ENCODE measurements around the gene AGPAT2. TPM values are rescaled to one million over a fixed set of nuclear protein-coding genes. Genes with fewer than 3 reads are reported as not detected.

Gene AGPAT2
- total and polyA plus RNA-seq, 2 donors (not counting 1 experiment from before 2014, with no cell fraction given) = 25.1 to 28.4 TPM

DNA sequence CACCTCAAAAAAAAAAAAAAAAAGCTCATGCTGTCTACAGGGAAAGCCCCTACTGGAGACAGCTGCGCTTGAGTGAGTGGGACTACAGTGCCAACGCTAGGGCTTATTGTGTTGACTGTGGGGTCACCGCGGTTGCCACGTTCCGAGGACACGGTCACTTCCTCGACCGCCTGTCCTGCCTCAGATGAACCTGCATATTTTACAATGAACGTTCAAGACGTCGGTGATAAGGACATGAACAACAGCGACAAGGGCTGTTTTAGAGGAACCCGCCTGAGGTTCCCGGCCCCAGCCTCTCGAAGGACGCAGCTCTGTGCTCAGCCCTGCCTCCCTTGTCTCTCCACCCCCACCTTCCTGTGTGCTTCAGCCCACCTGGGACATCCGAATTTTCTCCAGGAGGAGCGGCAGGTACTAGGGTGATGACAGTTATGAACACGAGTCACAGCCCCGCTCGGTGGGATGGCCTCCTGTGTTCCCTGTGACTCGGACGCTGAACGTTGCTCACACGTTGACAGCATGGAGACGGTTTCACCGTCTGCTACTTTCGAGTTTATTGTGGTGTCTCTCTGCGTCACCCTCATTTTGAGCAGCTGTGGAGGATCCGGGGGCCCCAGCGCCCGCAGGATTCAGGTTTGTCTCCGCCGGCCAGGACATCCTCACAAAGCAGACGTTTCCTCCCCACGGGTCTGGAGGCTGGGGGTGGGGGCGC, 13.9 kb upstream of the AGPAT2 start:
- Histone ChIP-seq H4K20me1 (ENCODE audit: control insufficient read depth, insufficient read depth, low read length, poor library complexity, severe bottlenecking) (no peaks in the 10 kb centered on the region), H3K4me2 (replicated peaks; ENCODE audit: low read depth, low read length, poor library complexity, severe bottlenecking) (peak overlapping the region; percentile 91), H3K79me2 (ENCODE audit: control insufficient read depth, insufficient read depth, low read length) (no peaks in the 10 kb centered on the region), H3K4me3 (ENCODE audit: control extremely low read depth in 1 of 5, extremely low read depth in 1 of 5, insufficient read depth in 1 of 5, low read depth in 2 of 5, low read length in 4 of 5) (peak overlapping the region in 4 of 5 experiments; percentile 9 to 52 (median 27)), H2AFZ (ENCODE audit: insufficient read depth, low read depth, low read length, poor library complexity, severe bottlenecking) (peak overlapping the region; percentile 56), H3K4me1 (ENCODE audit: control insufficient read depth in 2 of 2, insufficient read depth in 2 of 2, low read length in 2 of 2) (peaks cover 31 to 48% of the 10 kb centered on the region in 2 donors), H3K9me3 (ENCODE audit: control extremely low read depth in 1 of 3, control insufficient read depth in 2 of 3, insufficient read depth in 1 of 3, low read length in 2 of 3) (peaks cover 0 to 4% (median 0%) of the 10 kb centered on the region in 3 donors), H3K27me3 (replicated peaks in 1 of 4; ENCODE audit: control extremely low read depth in 1 of 4, control insufficient read depth in 3 of 4, insufficient read depth in 4 of 4, low read length in 3 of 4) (peaks cover 0 to 21% (median 3%) of the 10 kb centered on the region in 4 experiments), H3K36me3 (replicated peaks in 1 of 2; ENCODE audit: control extremely low read depth in 1 of 2, control insufficient read depth in 1 of 2, extremely low read depth in 1 of 2, insufficient read depth in 2 of 2, low read length in 1 of 2) (no peaks in the 10 kb centered on the region), H3K9ac (ENCODE audit: low read length) (peak overlapping the region; percentile 65), H3K27ac (ENCODE audit: low read length in 2 of 2) (peak overlapping the region; percentile 3 to 79)
- intact Hi-C loops (cut with micrococcal nuclease) = loop anchor here (2.0 kb wide), 1 partner anchor 58 kb away; the partner anchor contains the start of gene LCN8
- Mint-ChIP-seq H3K4me3 (peak overlapping the region; percentile 87), H3K27ac (peak overlapping the region; percentile 90), H3K27me3 (peaks cover 14% of the 10 kb centered on the region), H3K9me3 (ENCODE audit: insufficient read depth) (no peaks in the 10 kb centered on the region), H3K4me1 (peaks cover 37% of the 10 kb centered on the region)
- ChIA-PET CTCF (interaction anchor here (0.6 to 1.2 kb wide), 6 partner anchors 26 to 63 kb away, joined by 3 to 7 read pairs (median 4); partner anchors contain the start of gene LCN15), POLR2A (interaction anchor here (0.6 to 2.1 kb wide), 10 partner anchors 13 to 300 kb away, joined by 3 to 20 read pairs (median 6); partner anchors contain the start of gene LCN8)
- DNase-seq = peak; percentile 87
- WGBS (ENCODE audit: insufficient coverage) = under 1% methylated on average over 37 of the region's 38 CpGs
- ATAC-seq (ENCODE audit: low read depth) = peak; percentile 81
- no peak for TF ChIP-seq CTCF (IDR thresholded peaks at IDR 0.05)
- TF ChIP-seq EZH2 (IDR thresholded peaks at IDR 0.05; ENCODE audit: borderline replicate concordance, insufficient read depth, low read depth, low read length, poor library complexity, severe bottlenecking) = no peak

Data from B cell (primary cell).